Heart left ventricle (tissue), 13 donors: ENCODE results near the gene SLC23A2.

ENCODE experiments used
- CTCF ChIP-seq, 12 donors: fragments of 200-600 bp; sonication (generic) in 4 of 12; IDR thresholded peaks; one replicate each; pipeline versions ENCODE4 v1.5.0 to v1.8.0; 2018 to 2022; ENCODE audit warnings: antibody characterized with exemption in 12 of 12, mild to moderate bottlenecking in 5 of 12
- POLR2A ChIP-seq, 2 donors: fragments of 450-650 bp; IDR thresholded peaks; one replicate each; pipeline ENCODE4 v1.6.1; 2017; ENCODE audit warnings: antibody characterized with exemption in 2 of 2, mild to moderate bottlenecking in 2 of 2, moderate library complexity in 2 of 2
- donor health status: ischemic (EF 13 %, LVEDD 7.1; RV severe dilation, severe dysfunction).
- donor health status: DM: no; HTN: yes; CAD: no.
- donor health status: DM: no; HTN: no; CAD: no.
- donor health status: ischemic (EF 25% LVEDD 6.9; RV normal size, moderate dysfunction).
- donor health status: ischemic (EF 25% LVEDD 5.7; RV mildly dilated, moderate dysfunction).
- donor health status: ischemic (EF 35%, LVEDD 5.7; RV mildly dilated, moderate dysfunction).
- donor health status: nonischemic (EF 11% LVEDD 7.7; RV severe dilation, severe dysfunction).
- donor health status: DM: yes; HTN: yes; CAD: no.
- donor health status: PGD.
- donor health status: ischemic (EF 29% LVEDD 5.4; RV normal size, mild dysfunction).
- donor health status: nonischemic (EF 23%, LVEDD 6.1; RV moderate dilation, normal function).

- TF ChIP-seq CTCF (IDR thresholded peaks at IDR 0.05): no peak
- no peak for TF ChIP-seq POLR2A (IDR thresholded peaks at IDR 0.05)
These were observed 115.4 kb downstream of the SLC23A2 start for GRCh38 chr20:4885877-4886276.
